KMS-11 (cell line): ENCODE results near the gene SLC35A5.
"Not testable (repeated sequence)": the region's sequence is repeated elsewhere in the genome, so short reads cannot be mapped to it uniquely, and the experiment has no call there.

Experiments
- H2AFZ ChIP-seq: fragments of 200-600 bp; sonication (generic); 2 replicates; pipeline ENCODE4 v1.6.1; 2016; ENCODE audit warnings: antibody characterized with exemption, mixed run types, low read depth
- H3K27ac ChIP-seq: fragments of 200-600 bp; sonication (generic); 2 replicates; pipeline ENCODE4 v1.6.1; 2016; ENCODE audit warnings: mild to moderate bottlenecking, mixed run types
- H3K27me3 ChIP-seq: fragments of 200-600 bp; sonication (generic); 2 replicates; pipeline ENCODE4 v1.6.1; 2017; ENCODE audit warnings: mild to moderate bottlenecking, low read depth, mixed run types, moderate library complexity; ENCODE audit not compliant: insufficient read depth
- H3K36me3 ChIP-seq: fragments of 200-600 bp; sonication (generic); 2 replicates; pipeline ENCODE4 v1.6.1; 2017; ENCODE audit warnings: mild to moderate bottlenecking, mixed run types; ENCODE audit not compliant: insufficient read depth
- H3K4me1 ChIP-seq: fragments of 200-600 bp; sonication (generic); 2 replicates; pipeline ENCODE4 v1.6.1; 2016; ENCODE audit warnings: mild to moderate bottlenecking, low read depth, mixed run types; ENCODE audit not compliant: poor library complexity, severe bottlenecking
- H3K4me2 ChIP-seq: fragments of 200-600 bp; sonication (generic); 2 replicates; pipeline ENCODE4 v1.7.0; 2016; ENCODE audit warnings: mild to moderate bottlenecking, mixed run types
- H3K4me3 ChIP-seq: fragments of 200-600 bp; sonication (generic); IDR thresholded peaks from 2 replicates; pipeline ENCODE4 v1.6.1; 2017; ENCODE audit warnings: low read depth, low read length, mixed read lengths; ENCODE audit not compliant: insufficient read depth
- H3K79me2 ChIP-seq: fragments of 200-600 bp; sonication (generic); 2 replicates; pipeline ENCODE4 v1.6.1; 2016; ENCODE audit warnings: low read depth, mixed run types; ENCODE audit not compliant: insufficient read depth
- H3K9ac ChIP-seq: fragments of 200-600 bp; sonication (generic); 2 replicates; pipeline ENCODE4 v1.6.1; 2016; ENCODE audit warnings: mild to moderate bottlenecking, mixed run types
- H4K20me1 ChIP-seq: fragments of 200-600 bp; sonication (generic); 2 replicates; pipeline ENCODE4 v1.6.1; 2016; ENCODE audit warnings: mild to moderate bottlenecking, mixed run types; ENCODE audit not compliant: insufficient read depth
- CTCF ChIP-seq: fragments of 200-600 bp; sonication (generic); conservative IDR thresholded peaks from 2 replicates; pipeline ENCODE4 v1.6.1; 2017; ENCODE audit warnings: low read depth, mild to moderate bottlenecking, antibody characterized with exemption, low read length, moderate library complexity, mixed read lengths

The SLC35A5 gene, protein sequence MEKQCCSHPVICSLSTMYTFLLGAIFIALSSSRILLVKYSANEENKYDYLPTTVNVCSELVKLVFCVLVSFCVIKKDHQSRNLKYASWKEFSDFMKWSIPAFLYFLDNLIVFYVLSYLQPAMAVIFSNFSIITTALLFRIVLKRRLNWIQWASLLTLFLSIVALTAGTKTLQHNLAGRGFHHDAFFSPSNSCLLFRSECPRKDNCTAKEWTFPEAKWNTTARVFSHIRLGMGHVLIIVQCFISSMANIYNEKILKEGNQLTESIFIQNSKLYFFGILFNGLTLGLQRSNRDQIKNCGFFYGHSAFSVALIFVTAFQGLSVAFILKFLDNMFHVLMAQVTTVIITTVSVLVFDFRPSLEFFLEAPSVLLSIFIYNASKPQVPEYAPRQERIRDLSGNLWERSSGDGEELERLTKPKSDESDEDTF

GRCh38 chr3:112561734-112562529, at the start of gene SLC35A5, which contains the start of gene ATG3:
TSS of gene SLC35A5 (plus strand) at chr3:112562045. CDS start at chr3:112563404, 1,359 bp downstream.
TSS of gene ATG3 (minus strand) at chr3:112561962. CDS start at chr3:112561528, 434 bp downstream.
- peak within 1 kb of the TSS; percentile 76 for H3K9ac ChIP-seq
- TF ChIP-seq CTCF: no peak
- peak within 1 kb of the TSS; percentile 79 for H3K27ac ChIP-seq
- H3K27me3 ChIP-seq: no peaks in the 10 kb centered on the region
- H3K4me1 ChIP-seq: peaks cover 38% of the 10 kb centered on the region
- peak within 1 kb of the TSS; percentile 84 for H3K4me2 ChIP-seq
- H3K79me2 ChIP-seq: peaks cover 45% of the 10 kb centered on the region
- H3K36me3 ChIP-seq: no peaks in the 10 kb centered on the region; the same call in 1 of the 2 replicates
- H4K20me1 ChIP-seq: no peaks in the 10 kb centered on the region
- peak within 1 kb of the TSS; percentile 83 for H2AFZ ChIP-seq
- peak within 1 kb of the TSS; percentile 85 for H3K4me3 ChIP-seq

- Histone ChIP-seq H3K36me3 (no peaks in the 10 kb centered on the region), H3K4me2 (no peak overlapping the region), H3K9ac (no peak overlapping the region), H3K4me1 (peaks cover 33% of the 10 kb centered on the region), H3K79me2 (no peaks in the 10 kb centered on the region), H3K27ac (no peak overlapping the region), H3K4me3 (no peak overlapping the region), H4K20me1 (no peaks in the 10 kb centered on the region), H2AFZ (no peak overlapping the region), H3K27me3 (no peaks in the 10 kb centered on the region)
- TF ChIP-seq CTCF: no peak
Observed at GRCh38 chr3:112512320-112512719, 49.5 kb upstream of the SLC35A5 start.

DNA sequence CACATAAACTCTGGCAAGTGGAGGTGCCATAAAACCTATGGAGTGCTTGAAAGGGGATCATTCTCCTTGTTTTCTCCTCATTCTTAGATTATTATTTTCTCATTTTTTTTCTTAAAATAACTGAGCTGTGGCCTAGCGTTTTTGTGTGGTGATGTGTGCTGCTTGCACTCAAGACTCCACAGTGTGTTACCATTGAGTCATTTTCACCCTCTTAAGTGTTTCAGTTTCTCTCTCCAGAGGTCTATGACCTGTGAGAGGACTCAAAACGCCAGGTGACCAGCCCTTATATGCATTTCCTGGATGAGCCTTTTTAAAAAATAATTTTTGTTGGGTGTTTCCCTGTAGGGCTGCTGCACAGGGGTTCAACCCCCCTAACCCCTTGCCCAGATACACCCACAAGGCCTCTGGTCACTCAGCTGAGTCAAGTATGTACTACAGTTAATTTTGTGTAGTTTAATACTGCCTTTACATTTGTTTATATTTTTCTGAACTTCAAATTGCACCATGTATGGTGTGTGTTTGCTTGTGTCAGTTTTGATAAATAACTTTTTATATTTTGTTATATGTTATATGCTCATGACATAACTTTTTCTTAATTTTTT, 47.2 kb upstream of the SLC35A5 start:
- Histone ChIP-seq H3K79me2 (no peaks in the 10 kb centered on the region), H3K27ac (peak overlapping the region; percentile 79), H3K27me3 (no peaks in the 10 kb centered on the region), H3K36me3 (no peaks in the 10 kb centered on the region), H4K20me1 (no peaks in the 10 kb centered on the region), H3K4me1 (peaks cover 55% of the 10 kb centered on the region), H3K9ac (peak overlapping the region; percentile 36; the same call in 1 of the 2 replicates), H3K4me3 (peak overlapping the region; percentile 12), H2AFZ (peak overlapping the region; percentile 62), H3K4me2 (peak overlapping the region; percentile 65)
- no peak for TF ChIP-seq CTCF

GRCh38 chr3:112518970-112519369, 42.9 kb upstream of the SLC35A5 start:
- not testable (repeated sequence) for H3K79me2 ChIP-seq, H3K9ac ChIP-seq, H3K4me2 ChIP-seq, H3K27me3 ChIP-seq, H3K4me3 ChIP-seq, H2AFZ ChIP-seq, H3K36me3 ChIP-seq, H3K27ac ChIP-seq, H4K20me1 ChIP-seq
- H3K4me1 ChIP-seq: peaks cover 46% of the 10 kb centered on the region
